Brain microvascular endothelial cell (primary cell): Measurements from ENCODE around the gene NUP62CL.
"Not testable (repeated sequence)": the region's sequence is repeated elsewhere in the genome, so short reads cannot be mapped to it uniquely, and the experiment has no call there.

Source experiments
- DNase-seq: peaks from one replicate; pipeline ENCODE4 v3.0.0-alpha.2; 2020
- H3K27ac ChIP-seq: fragments of 250-450 bp; sonication (Bioruptor Pico); 2 replicates; pipeline ENCODE4 v1.5.1; 2020; ENCODE audit warnings: mild to moderate bottlenecking, moderate library complexity
- H3K27me3 ChIP-seq: fragments of 250-450 bp; sonication (Bioruptor Pico); replicated peaks from 2 replicates; pipeline ENCODE4 v1.5.1; 2020; ENCODE audit warnings: mild to moderate bottlenecking
- H3K36me3 ChIP-seq: fragments of 250-450 bp; sonication (Bioruptor Pico); replicated peaks from 2 replicates; pipeline ENCODE4 v1.5.1; 2020; ENCODE audit warnings: mild to moderate bottlenecking
- H3K4me3 ChIP-seq: 2 replicates; pipeline ENCODE4 v1.5.1; 2011; ENCODE audit warnings: low read depth, mild to moderate bottlenecking, control low read depth, low read length, moderate library complexity
- in situ Hi-C: cut with HindIII; loops from 2 replicates; pipeline ENCODE4 v1.10.0; 2017; ENCODE audit warnings: low sequenced_read_pairs, low pct_ligation_motif_present
- TF ChIP-seq, protein P1 (sequence below): IDR thresholded peaks from 2 replicates; pipeline ENCODE4 v1.5.1; 2011; ENCODE audit warnings: low read depth, mild to moderate bottlenecking, moderate library complexity, low read length, control low read depth, inconsistent platforms; ENCODE audit errors: missing control alignments

The NUP62CL gene

DNA sequence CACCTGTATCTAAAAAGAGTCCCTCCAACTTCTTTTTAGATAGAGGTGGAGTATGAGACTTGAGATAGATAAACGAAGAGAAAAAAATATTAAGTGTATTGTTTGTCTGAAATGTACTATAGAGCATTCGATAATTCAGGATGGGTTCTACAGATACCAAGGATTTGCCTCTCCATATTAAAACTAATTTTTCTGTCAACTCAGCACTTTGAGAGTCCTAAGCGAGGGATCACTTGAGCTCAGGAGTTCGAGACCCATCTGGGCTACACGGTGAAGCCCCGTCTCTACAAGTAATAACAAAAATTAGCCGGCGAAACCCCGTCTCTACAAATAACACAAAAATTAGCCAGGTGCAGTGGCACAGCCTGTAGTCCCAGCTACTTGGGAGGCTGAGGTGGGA lies 1.7 kb upstream of the NUP62CL start:
- TF ChIP-seq, protein P1, sequence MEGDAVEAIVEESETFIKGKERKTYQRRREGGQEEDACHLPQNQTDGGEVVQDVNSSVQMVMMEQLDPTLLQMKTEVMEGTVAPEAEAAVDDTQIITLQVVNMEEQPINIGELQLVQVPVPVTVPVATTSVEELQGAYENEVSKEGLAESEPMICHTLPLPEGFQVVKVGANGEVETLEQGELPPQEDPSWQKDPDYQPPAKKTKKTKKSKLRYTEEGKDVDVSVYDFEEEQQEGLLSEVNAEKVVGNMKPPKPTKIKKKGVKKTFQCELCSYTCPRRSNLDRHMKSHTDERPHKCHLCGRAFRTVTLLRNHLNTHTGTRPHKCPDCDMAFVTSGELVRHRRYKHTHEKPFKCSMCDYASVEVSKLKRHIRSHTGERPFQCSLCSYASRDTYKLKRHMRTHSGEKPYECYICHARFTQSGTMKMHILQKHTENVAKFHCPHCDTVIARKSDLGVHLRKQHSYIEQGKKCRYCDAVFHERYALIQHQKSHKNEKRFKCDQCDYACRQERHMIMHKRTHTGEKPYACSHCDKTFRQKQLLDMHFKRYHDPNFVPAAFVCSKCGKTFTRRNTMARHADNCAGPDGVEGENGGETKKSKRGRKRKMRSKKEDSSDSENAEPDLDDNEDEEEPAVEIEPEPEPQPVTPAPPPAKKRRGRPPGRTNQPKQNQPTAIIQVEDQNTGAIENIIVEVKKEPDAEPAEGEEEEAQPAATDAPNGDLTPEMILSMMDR: no peak
- Histone ChIP-seq H3K27ac (no peak overlapping the region), H3K27me3 (no peaks in the 10 kb centered on the region), H3K36me3 (no peaks in the 10 kb centered on the region), H3K4me3 (no peak overlapping the region)
- in situ Hi-C loops: no loop called here
- DNase-seq: no peak

- Histone ChIP-seq H3K27ac (no peak overlapping the region), H3K4me3 (no peak overlapping the region), H3K27me3 (no peaks in the 10 kb centered on the region), H3K36me3 (no peaks in the 10 kb centered on the region)
- no peak for DNase-seq
- in situ Hi-C loops: no loop called here
- TF ChIP-seq, protein P1: no peak
Observed at GRCh38 chrX:107207089-107207488, 856 bp upstream of the NUP62CL start.

DNA sequence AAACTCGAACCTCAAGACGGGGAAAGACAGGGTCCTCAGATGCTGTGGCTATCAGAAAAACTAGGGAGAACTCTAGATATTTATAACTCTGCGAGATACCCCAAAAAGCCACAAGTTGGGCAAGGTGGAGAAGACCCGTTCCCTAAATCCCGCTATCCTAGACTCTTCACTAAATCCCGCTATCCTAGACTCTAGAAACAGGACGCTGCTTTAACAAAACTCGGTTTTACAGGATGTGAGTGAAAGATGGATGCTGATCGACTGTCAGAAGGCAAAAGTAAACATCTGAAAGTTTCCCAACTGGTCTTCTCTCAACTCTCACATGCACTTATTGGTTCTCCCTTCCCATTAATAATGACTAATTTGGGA lies 448 bp upstream of the NUP62CL start:
- no peak overlapping the region for H3K27ac ChIP-seq
- H3K27me3 ChIP-seq: no peaks in the 10 kb centered on the region
- no peaks in the 10 kb centered on the region for H3K36me3 ChIP-seq
- TF ChIP-seq, protein P1: no peak
- in situ Hi-C loops: no loop called here
- H3K4me3 ChIP-seq: no peak overlapping the region
- DNase-seq: no peak

- Histone ChIP-seq H3K4me3 (no peak overlapping the region), H3K36me3 (no peaks in the 10 kb centered on the region), H3K27me3 (no peaks in the 10 kb centered on the region), H3K27ac (no peak overlapping the region)
- TF ChIP-seq, protein P1: no peak
- in situ Hi-C loops: no loop called here
- no peak for DNase-seq
Observed at GRCh38 chrX:107204068-107204605, 2.1 kb downstream of the NUP62CL start.

- Histone ChIP-seq H3K27me3 (no peaks in the 10 kb centered on the region), H3K36me3 (no peaks in the 10 kb centered on the region), H3K27ac (no peak overlapping the region), H3K4me3 (no peak overlapping the region)
- no peak for DNase-seq
- TF ChIP-seq, protein P1: no peak
- in situ Hi-C loops: no loop called here
Observed at GRCh38 chrX:107199491-107199890, 6.7 kb downstream of the NUP62CL start.

DNA sequence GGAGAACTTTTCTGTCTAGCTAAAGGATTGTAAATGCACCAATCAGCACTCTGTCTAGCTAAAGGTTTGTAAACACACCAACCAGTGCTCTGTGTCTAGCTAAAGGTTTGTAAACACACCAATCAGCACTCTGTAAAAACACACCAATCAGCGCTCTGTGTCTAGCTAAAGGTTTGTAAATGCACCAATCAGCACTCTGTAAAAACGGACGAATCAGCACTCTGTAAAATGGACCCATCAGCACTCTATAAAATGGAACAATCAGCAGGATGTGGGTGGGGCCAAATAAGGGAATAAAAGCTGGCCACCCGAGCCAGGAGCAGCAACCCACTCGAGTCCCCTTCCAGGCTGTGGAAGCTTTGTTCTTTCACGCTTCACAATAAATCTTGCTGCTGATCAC lies 8.2 kb downstream of the NUP62CL start:
- H3K27me3 ChIP-seq, H3K4me3 ChIP-seq, H3K36me3 ChIP-seq, H3K27ac ChIP-seq, in situ Hi-C loops, DNase-seq: not testable (repeated sequence)
